SW 1271 (cell line): Measurements from ENCODE around the gene TMEM26.

Experiments used
- DNase-seq, 2 experiments: peaks; one replicate each; lab custom pipeline; 2025; lab: John Stamatoyannopoulos, UW

TMEM26 gene

DNA sequence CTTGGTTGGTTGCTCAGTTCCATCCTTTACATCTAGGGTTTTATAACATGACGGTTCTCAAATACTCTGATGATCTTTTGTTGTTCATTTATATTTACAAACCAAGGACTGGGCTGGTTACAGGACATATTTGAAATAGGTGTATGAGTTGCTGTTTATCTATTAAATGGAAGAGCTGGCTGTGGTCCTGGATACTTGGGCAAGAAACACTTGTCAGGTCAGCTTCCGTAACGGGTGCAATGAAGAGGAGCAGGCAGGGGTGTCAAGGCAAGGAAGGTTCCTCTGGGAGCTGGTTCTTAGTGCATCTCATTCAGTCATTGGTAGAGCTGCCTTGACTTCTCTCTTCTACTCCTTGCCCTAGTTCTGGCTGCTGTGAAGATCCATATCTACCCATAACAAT, 4.8 kb upstream of the TMEM26 start:
- no peak for DNase-seq

- DNase-seq = no peak
These were observed 3.1 kb upstream of the TMEM26 start for GRCh38 chr10:61456095-61456789.

DNA sequence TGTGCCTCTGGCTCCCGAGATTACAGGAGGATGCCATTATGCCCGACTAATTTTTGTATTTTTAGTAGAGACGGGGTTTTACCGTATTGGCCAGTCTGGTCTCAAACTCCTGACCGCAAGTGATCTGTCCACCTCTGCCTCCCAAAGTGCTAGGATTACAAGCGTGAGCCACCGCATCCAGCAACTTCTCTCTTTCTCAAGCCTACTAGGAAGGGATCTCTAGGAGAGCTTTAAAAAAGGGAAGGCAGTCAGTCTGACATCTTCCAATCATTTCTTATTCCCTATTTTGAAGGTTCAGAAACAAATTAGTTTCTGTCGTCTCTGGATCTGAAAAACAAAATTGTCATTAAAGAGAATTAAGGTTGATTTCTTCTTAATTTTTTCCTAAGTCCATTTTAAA, 2.5 kb upstream of the TMEM26 start:
- DNase-seq = no peak

- DNase-seq = no peak
These were observed 1.4 kb upstream of the TMEM26 start for GRCh38 chr10:61454541-61454940.

GRCh38 chr10:61452151-61452651, 980 bp downstream of the TMEM26 start:
- no peak for DNase-seq

DNA sequence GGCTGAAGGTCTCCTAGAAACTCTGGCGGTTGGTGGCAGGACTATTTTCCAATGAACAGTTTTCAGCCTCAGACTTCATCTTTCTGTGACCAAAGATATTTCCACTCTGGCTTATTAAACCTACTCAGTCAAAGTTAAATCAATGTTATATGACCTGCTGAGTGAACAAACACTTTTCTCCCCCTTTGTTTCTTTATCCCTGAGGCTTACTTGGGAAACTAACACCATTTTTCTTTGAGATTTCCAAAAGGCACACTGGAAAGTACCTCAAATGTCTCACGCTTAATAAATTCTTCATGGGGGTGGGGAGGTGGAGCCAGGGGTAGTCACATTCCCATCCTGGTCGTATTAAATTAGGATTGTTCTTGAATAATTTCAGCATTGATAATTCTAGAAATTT, 1.8 kb downstream of the TMEM26 start:
- no peak for DNase-seq

GRCh38 chr10:61448841-61449600, 4.2 kb downstream of the TMEM26 start:
- DNase-seq = no peak

DNA sequence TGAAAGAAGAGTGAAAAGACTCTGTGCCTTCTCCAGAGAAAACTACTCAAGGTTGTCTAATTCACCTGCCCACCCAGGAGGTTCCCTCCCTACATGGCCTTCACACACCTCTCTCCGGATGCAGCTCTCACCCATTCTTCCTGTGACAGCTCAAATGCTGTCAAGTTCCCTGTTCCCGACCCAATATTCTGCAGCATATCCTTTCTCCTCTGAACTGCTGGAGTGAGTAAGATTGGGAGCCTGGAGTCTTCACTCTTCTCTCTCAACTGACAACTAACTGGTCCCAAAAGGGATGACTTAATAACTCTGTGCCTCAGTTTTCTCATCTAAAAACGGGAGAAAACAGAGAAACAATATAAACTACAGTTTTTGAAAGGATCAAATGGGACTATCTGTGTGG, 5.1 kb downstream of the TMEM26 start:
- DNase-seq = no peak

- DNase-seq = no peak
These were observed 14.0 kb downstream of the TMEM26 start for GRCh38 chr10:61439058-61439609.

DNA sequence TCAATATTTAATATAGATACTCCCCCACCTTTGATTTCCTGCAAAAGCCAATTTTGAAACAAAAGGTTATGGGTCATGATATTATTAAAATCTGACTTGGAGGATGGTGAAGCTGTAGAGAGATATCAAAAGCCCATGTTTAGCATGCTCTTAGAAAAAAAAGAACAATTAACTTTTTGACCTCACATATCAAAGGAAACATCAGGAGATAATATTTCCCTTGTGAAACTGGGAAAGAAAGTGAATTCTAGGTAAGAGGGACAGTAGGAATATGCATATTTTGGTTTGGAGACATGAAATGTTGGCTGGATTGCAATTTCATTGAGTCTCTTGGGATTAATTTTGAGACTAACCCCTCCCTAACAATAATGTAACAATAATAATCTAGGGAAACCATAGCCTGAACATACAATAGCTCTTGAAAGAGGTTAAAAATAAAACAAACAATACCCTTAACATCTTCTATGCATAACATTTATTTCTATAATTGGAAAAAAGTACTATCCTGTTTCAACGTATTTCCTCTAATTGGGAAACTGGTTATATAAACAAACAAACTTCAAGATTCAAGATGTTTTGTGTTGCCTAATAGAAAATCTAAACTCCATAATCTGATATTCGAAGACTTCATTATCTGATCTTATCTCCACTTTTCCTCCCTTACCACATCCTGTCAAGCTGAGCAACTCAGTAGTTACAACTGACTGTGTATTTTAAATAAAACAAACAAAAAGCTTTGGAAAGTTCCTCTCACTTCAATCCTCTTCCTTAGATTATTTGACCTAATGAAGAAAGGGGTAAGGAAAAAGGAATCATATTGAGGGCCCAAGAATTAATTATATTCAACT, 14.8 kb downstream of the TMEM26 start:
- peak in 1 of 2 experiments; percentile 8 for DNase-seq

- DNase-seq = no peak
These were observed 30.0 kb downstream of the TMEM26 start for GRCh38 chr10:61423178-61423577.

DNA sequence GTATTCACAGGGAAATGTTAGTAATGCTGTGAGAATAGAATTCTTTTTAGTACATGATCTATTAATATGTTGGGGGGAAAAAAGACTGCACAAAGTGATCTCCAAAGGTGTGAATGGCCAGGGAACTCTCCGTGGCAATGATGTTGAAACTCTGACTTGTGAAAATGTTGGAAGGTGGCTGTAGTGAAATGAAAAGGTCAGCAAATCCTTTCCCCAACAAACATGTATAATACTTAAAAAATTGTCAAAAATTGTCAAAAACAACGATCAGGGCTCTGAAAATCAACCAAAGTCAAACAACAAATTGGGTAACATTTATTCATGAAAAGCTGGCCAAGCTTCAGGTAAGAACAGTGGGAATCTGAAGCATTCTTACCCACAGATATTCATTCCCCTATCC, 35.5 kb downstream of the TMEM26 start:
- no peak for DNase-seq

DNA sequence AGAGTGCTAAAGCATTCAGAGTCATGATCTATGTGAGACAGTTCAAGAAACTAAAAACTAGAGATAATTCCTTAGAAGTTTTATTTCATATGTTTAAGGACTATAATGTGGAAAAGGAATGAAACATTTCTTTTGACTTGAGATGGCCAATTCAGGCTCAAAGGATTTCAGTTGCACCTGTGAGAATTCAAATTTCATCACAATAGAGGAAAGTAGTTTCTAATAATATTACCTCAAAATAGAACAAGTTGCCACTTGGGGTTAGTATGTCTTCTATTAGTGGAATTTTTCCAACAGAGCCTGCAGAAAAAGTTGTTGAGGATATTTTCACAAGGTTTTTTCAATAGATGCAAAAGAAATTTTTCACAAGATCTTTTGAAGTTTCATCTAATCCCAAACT, 37.4 kb downstream of the TMEM26 start:
- no peak for DNase-seq

GRCh38 chr10:61411706-61412105, 41.5 kb downstream of the TMEM26 start:
- DNase-seq = no peak

DNA sequence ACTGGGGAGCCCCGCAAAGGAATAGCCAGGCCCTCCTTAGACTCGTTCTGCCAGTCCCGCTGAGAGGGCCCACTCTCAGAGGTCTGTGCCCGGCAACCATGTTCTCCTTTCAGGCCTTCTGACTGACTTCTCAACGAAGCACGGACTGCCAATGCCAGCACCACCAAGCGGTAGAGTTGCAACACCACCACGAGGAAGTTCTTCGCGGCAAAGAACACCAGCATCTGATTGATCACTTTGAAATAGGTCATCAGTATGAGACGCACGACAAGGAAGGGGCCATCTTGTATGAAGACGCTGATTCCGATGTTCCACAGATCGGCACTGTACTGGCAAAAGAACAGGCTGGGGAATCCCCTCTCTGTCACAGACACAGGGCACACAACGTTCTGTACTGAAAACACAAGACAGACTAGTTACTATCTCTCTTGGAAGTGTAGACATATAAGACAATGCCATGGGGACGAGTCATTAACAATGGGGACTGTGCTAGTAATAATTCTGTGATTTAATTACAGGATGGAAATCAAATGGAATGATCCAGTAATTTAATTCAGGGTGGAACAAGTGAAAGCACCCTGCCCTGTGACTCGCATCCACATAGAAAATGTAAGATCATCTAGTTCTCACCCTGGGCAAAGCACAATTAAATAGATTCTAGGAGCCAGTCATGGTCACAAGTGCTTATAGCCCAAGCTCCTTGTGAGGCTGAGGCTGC, 42.7 kb downstream of the TMEM26 start:
- DNase-seq = no peak

- DNase-seq = no peak
These were observed 44.0 kb downstream of the TMEM26 start for GRCh38 chr10:61409157-61409556.

- DNase-seq = no peak
These were observed 45.1 kb downstream of the TMEM26 start for GRCh38 chr10:61408105-61408504.

DNA sequence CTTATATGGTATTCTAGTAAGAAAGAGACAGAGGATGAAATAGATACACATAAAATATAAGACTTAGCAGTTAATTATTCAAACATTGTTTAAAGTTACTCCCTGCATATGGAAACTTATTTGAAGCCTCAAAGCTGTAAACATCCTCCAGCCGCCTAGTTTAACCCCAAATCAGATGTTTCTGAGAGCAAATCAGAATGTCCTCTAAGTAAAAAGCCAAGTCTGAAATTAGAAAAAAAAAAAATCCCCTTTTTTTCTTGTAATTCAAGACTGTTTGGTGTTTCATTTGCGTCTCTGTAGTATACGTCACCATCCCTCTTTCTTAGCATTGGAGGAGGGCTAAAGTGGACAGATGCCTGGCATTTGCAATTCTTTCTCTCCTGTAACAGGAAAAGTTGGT, 46.4 kb downstream of the TMEM26 start:
- no peak for DNase-seq

- DNase-seq = no peak
These were observed 46.9 kb downstream of the TMEM26 start for GRCh38 chr10:61406242-61406641.

DNA sequence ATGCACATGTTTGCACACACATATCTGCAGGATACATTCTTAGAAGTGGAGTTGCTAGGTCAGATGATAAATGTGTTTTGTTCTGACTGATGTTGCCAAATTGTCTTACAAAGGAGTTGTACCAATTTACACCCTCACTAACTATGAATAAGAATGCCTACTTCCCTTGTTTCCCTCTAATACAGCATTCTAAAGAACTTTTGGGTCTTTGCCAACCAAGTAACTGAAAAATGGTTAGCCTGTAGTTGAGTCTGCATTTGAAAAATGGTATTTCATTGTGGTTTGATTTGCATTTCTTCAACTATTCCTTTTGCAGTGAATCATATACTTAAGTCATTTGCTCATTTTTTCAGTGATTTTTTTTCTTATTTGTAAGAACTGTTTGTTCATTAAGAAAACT, 48.4 kb downstream of the TMEM26 start:
- DNase-seq = no peak

DNA sequence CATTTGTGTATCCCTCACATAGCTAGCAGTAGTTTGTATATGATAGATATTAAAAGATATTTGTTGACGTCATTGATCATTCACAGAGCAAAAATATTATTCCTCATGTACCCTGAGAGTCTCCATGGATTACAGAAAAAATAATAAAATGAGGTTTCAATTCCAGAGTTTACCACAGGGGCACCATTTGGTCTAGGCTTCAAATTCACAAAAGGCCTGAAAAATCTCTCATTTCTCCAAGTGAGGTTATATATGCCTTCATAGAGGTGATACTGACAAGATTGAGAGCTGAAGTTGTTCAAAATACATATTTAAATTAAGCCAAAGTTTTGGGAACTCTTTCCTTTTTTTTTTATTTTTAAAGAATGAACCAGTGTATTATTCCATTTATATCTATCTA, 52.7 kb downstream of the TMEM26 start:
- DNase-seq = no peak

GRCh38 chr10:61399406-61399805, 53.8 kb downstream of the TMEM26 start:
- no peak for DNase-seq
